Mesenchymal stem cell (in vitro differentiated cells and primary cell): ENCODE results near the gene PSME2.

Experiments used
- DNase-seq: peaks from one replicate; pipeline ENCODE4 v3.0.0-alpha.2; 2013
- H2AFZ ChIP-seq: one replicate; pipeline ENCODE4 v1.6.1; 2013; ENCODE audit warnings: low read depth, mild to moderate bottlenecking, control low read depth, inconsistent platforms, low read length, moderate library complexity
- H2AK5ac ChIP-seq: 2 replicates; pipeline ENCODE4 v1.6.1; 2013; ENCODE audit warnings: low read length, moderate library complexity, mild to moderate bottlenecking, inconsistent platforms; ENCODE audit not compliant: severe bottlenecking
- H2BK120ac ChIP-seq: one replicate; pipeline ENCODE4 v1.6.1; 2013; ENCODE audit warnings: low read depth, mild to moderate bottlenecking, inconsistent platforms, low read length, moderate library complexity
- H2BK12ac ChIP-seq, 2 experiments: one replicate each; pipeline ENCODE4 v1.6.1; 2013; ENCODE audit warnings: inconsistent platforms in 2 of 2, low read length in 2 of 2, mild to moderate bottlenecking in 2 of 2, moderate library complexity in 2 of 2, control low read depth in 1 of 2
- H2BK15ac ChIP-seq: one replicate; pipeline ENCODE4 v1.6.1; 2013; ENCODE audit warnings: mild to moderate bottlenecking, low read depth, inconsistent platforms; ENCODE audit not compliant: poor library complexity, severe bottlenecking
- H2BK5ac ChIP-seq: 2 replicates; pipeline ENCODE4 v1.6.1; 2013; ENCODE audit warnings: low read depth, mild to moderate bottlenecking, low read length, control low read depth, inconsistent platforms; ENCODE audit not compliant: poor library complexity, severe bottlenecking
- H3K14ac ChIP-seq, 2 experiments: one replicate each; pipeline ENCODE4 v1.6.1; 2013; ENCODE audit warnings: inconsistent platforms in 2 of 2, low read length in 2 of 2, control low read depth in 1 of 2, mild to moderate bottlenecking in 1 of 2, moderate library complexity in 1 of 2
- H3K18ac ChIP-seq, 2 experiments: one replicate each; pipeline ENCODE4 v1.6.1; 2013; ENCODE audit warnings: inconsistent platforms in 2 of 2, low read length in 2 of 2, control low read depth in 1 of 2, low read depth in 1 of 2, mild to moderate bottlenecking in 1 of 2
- H3K23ac ChIP-seq, 2 experiments: one replicate each; pipeline ENCODE4 v1.6.1; 2013; ENCODE audit warnings: inconsistent platforms in 2 of 2, low read length in 2 of 2, mild to moderate bottlenecking in 2 of 2, moderate library complexity in 2 of 2, control low read depth in 1 of 2
- H3K27ac ChIP-seq: 2 replicates; pipeline ENCODE4 v1.5.1; 2013; ENCODE audit warnings: mild to moderate bottlenecking, moderate library complexity, low read length, control low read depth, inconsistent platforms; ENCODE audit not compliant: poor library complexity, severe bottlenecking
- H3K27me3 ChIP-seq, 2 experiments: 2 replicates each; pipeline versions ENCODE4 v1.6.1 to v1.7.0; 2013; ENCODE audit warnings: low read length in 2 of 2, mild to moderate bottlenecking in 2 of 2, moderate library complexity in 2 of 2, control low read depth in 1 of 2, inconsistent platforms in 1 of 2; ENCODE audit not compliant: control insufficient read depth in 1 of 2, insufficient read depth in 1 of 2
- H3K36me3 ChIP-seq, 2 experiments: 2 replicates each; pipeline versions ENCODE4 v1.6.1 to v1.7.0; 2013; ENCODE audit warnings: low read length in 2 of 2, control low read depth in 1 of 2, inconsistent platforms in 1 of 2, low read depth in 1 of 2, mild to moderate bottlenecking in 1 of 2; ENCODE audit not compliant: insufficient read depth in 2 of 2, control insufficient read depth in 1 of 2
- H3K4ac ChIP-seq, 2 experiments: one replicate each; pipeline ENCODE4 v1.6.1; 2013; ENCODE audit warnings: inconsistent platforms in 2 of 2, low read length in 2 of 2, mild to moderate bottlenecking in 2 of 2, moderate library complexity in 2 of 2, control low read depth in 1 of 2, low read depth in 1 of 2
- H3K4me1 ChIP-seq: 2 replicates; pipeline ENCODE4 v1.6.1; 2013; ENCODE audit warnings: low read depth, low read length, control low read depth; ENCODE audit not compliant: control insufficient read depth, insufficient read depth
- H3K4me2 ChIP-seq: 2 replicates; pipeline ENCODE4 v1.6.1; 2013; ENCODE audit warnings: low read length, mild to moderate bottlenecking, inconsistent platforms; ENCODE audit not compliant: poor library complexity, severe bottlenecking
- H3K4me3 ChIP-seq, 2 experiments: 2 replicates each; pipeline versions ENCODE4 v1.5.1 to v1.7.0; 2013; ENCODE audit warnings: low read length in 2 of 2, mild to moderate bottlenecking in 2 of 2, control low read depth in 1 of 2, low read depth in 1 of 2; ENCODE audit not compliant: insufficient read depth in 1 of 2
- H3K79me1 ChIP-seq: replicated peaks from 2 replicates; pipeline ENCODE4 v1.6.1; 2013; ENCODE audit warnings: mild to moderate bottlenecking, control low read depth, low read length, inconsistent platforms; ENCODE audit not compliant: poor library complexity, severe bottlenecking
- H3K9ac ChIP-seq: 2 replicates; pipeline ENCODE4 v1.7.0; 2013; ENCODE audit warnings: mild to moderate bottlenecking, low read length, moderate library complexity
- H3K9me3 ChIP-seq: 2 replicates; pipeline ENCODE4 v1.7.0; 2013; ENCODE audit warnings: mild to moderate bottlenecking, low read length; ENCODE audit not compliant: control insufficient read depth
- H4K8ac ChIP-seq: one replicate; pipeline ENCODE4 v1.6.1; 2013; ENCODE audit warnings: inconsistent platforms, mild to moderate bottlenecking, low read length, moderate library complexity
- H4K91ac ChIP-seq: one replicate; pipeline ENCODE4 v1.6.1; 2013; ENCODE audit warnings: mild to moderate bottlenecking, low read length, inconsistent platforms
- WGBS: methylation state at CpG from one replicate; pipeline ENCODE4 v1.1.7; 2013; ENCODE audit warnings: mixed read lengths; 5-methylcytosine and 5-hydroxymethylcytosine counted together

Gene PSME2

GRCh38 chr14:24156840-24157239, 10.4 kb upstream of the PSME2 start:
- 98% methylated on average over 1 of the region's 1 CpG for WGBS
- no peak overlapping the region for H3K27ac ChIP-seq
- H3K4me1 ChIP-seq = peaks cover 8% of the 10 kb centered on the region

GRCh38 chr14:24155100-24155499, 8.7 kb upstream of the PSME2 start:
- Histone ChIP-seq H2AK5ac (no peak overlapping the region), H4K8ac (no peak overlapping the region), H3K14ac (no peak overlapping the region), H3K4ac (no peak overlapping the region), H2BK120ac (no peak overlapping the region), H3K4me1 (peaks cover 2% of the 10 kb centered on the region), H2BK12ac (no peak overlapping the region), H2AFZ (no peak overlapping the region), H3K4me3 (no peak overlapping the region), H3K79me1 (peaks cover 27% of the 10 kb centered on the region), H2BK15ac (no peak overlapping the region), H3K18ac (no peak overlapping the region), H3K4me2 (no peak overlapping the region), H3K27me3 (no peaks in the 10 kb centered on the region), H4K91ac (no peak overlapping the region), H3K36me3 (peaks cover 59 to 80% of the 10 kb centered on the region in 2 experiments), H3K23ac (no peak overlapping the region), H3K9me3 (no peaks in the 10 kb centered on the region), H3K27ac (no peak overlapping the region), H3K9ac (no peak overlapping the region), H2BK5ac (no peak overlapping the region)
- whole genome bisulfite sequencing = 98% methylated on average over 10 of the region's 10 CpGs
- no peak for DNase-seq

More at GRCh38 chr14:24156840-24157239, 10.4 kb upstream of the PSME2 start:
- no peak overlapping the region for H3K14ac ChIP-seq
- H3K18ac ChIP-seq = no peak overlapping the region
- H2BK15ac ChIP-seq = no peak overlapping the region
- DNase-seq = no peak
- H3K36me3 ChIP-seq = peaks cover 48 to 71% of the 10 kb centered on the region in 2 experiments
- peaks cover 10% of the 10 kb centered on the region for H3K79me1 ChIP-seq
- no peak overlapping the region for H2AFZ ChIP-seq
- no peak overlapping the region for H2BK12ac ChIP-seq
- no peak overlapping the region for H4K8ac ChIP-seq
- no peaks in the 10 kb centered on the region for H3K27me3 ChIP-seq
- no peak overlapping the region for H3K9ac ChIP-seq
- H2BK5ac ChIP-seq = no peak overlapping the region
- H3K4me3 ChIP-seq = no peak overlapping the region
- no peaks in the 10 kb centered on the region for H3K9me3 ChIP-seq
- H3K4ac ChIP-seq = no peak overlapping the region
- no peak overlapping the region for H4K91ac ChIP-seq
- no peak overlapping the region for H2AK5ac ChIP-seq
- H3K23ac ChIP-seq = no peak overlapping the region
- no peak overlapping the region for H3K4me2 ChIP-seq
- no peak overlapping the region for H2BK120ac ChIP-seq

- Histone ChIP-seq H3K4me1 (peaks cover 11% of the 10 kb centered on the region), H3K79me1 (peaks cover 34% of the 10 kb centered on the region), H3K9me3 (no peaks in the 10 kb centered on the region), H3K9ac (no peak overlapping the region), H2BK120ac (no peak overlapping the region), H3K36me3 (peaks cover 44 to 64% of the 10 kb centered on the region in 2 experiments), H3K27me3 (no peaks in the 10 kb centered on the region), H2BK15ac (no peak overlapping the region), H3K27ac (no peak overlapping the region), H4K91ac (no peak overlapping the region), H3K4me3 (no peak overlapping the region), H3K4me2 (no peak overlapping the region), H2AFZ (no peak overlapping the region), H3K14ac (no peak overlapping the region), H2BK12ac (no peak overlapping the region), H3K4ac (no peak overlapping the region), H2BK5ac (no peak overlapping the region), H3K23ac (no peak overlapping the region), H3K18ac (no peak overlapping the region), H2AK5ac (no peak overlapping the region), H4K8ac (no peak overlapping the region)
- no peak for DNase-seq
- WGBS = 98% methylated on average over 16 of the region's 16 CpGs
Measured at GRCh38 chr14:24151404-24152080, 5.1 kb upstream of the PSME2 start.

- Histone ChIP-seq H4K91ac (no peak overlapping the region), H3K4ac (no peak overlapping the region), H2BK12ac (no peak overlapping the region), H3K79me1 (peaks cover 33% of the 10 kb centered on the region), H3K4me2 (no peak overlapping the region), H2BK5ac (no peak overlapping the region), H3K9me3 (no peaks in the 10 kb centered on the region), H3K18ac (no peak overlapping the region), H3K4me3 (no peak overlapping the region), H2BK15ac (no peak overlapping the region), H3K27me3 (no peaks in the 10 kb centered on the region), H2AFZ (no peak overlapping the region), H4K8ac (no peak overlapping the region), H3K27ac (no peak overlapping the region), H2BK120ac (no peak overlapping the region), H2AK5ac (no peak overlapping the region), H3K9ac (no peak overlapping the region), H3K23ac (no peak overlapping the region), H3K36me3 (peaks cover 39 to 59% of the 10 kb centered on the region in 2 experiments), H3K4me1 (peaks cover 11% of the 10 kb centered on the region), H3K14ac (no peak overlapping the region)
- WGBS = 94% methylated on average over 6 of the region's 9 CpGs
- DNase-seq = no peak
Measured at GRCh38 chr14:24150993-24151392, 4.6 kb upstream of the PSME2 start.
